Glutamatergic neuron (in vitro differentiated cells): ENCODE measurements around the gene ADAMTS5. TPM values are rescaled to one million over a fixed set of nuclear protein-coding genes. Genes with fewer than 3 reads are reported as not detected.

Experiments used
- DNase-seq: peaks from one replicate; pipeline ENCODE4 v3.0.0; 2022
- H3K27ac Mint-ChIP-seq: one replicate; pipeline ENCODE4 v1.8.0; 2020; ENCODE audit warnings: mild to moderate bottlenecking, mixed read lengths, inconsistent platforms; ENCODE audit not compliant: unreplicated experiment
- H3K27me3 Mint-ChIP-seq: one replicate; pipeline ENCODE4 v1.8.0; 2020; ENCODE audit warnings: mild to moderate bottlenecking, moderate library complexity, mixed read lengths, inconsistent platforms; ENCODE audit not compliant: unreplicated experiment
- H3K36me3 Mint-ChIP-seq: one replicate; pipeline ENCODE4 v1.8.0; 2020; ENCODE audit warnings: mild to moderate bottlenecking, mixed read lengths, inconsistent platforms; ENCODE audit not compliant: unreplicated experiment
- H3K4me1 Mint-ChIP-seq: one replicate; pipeline ENCODE4 v1.8.0; 2020; ENCODE audit warnings: mild to moderate bottlenecking, low read depth, mixed read lengths, inconsistent platforms; ENCODE audit not compliant: unreplicated experiment
- H3K4me3 Mint-ChIP-seq: one replicate; pipeline ENCODE4 v1.8.0; 2020; ENCODE audit warnings: mild to moderate bottlenecking, mixed read lengths, inconsistent platforms; ENCODE audit not compliant: unreplicated experiment
- H3K9me3 Mint-ChIP-seq: one replicate; pipeline ENCODE4 v1.8.0; 2020; ENCODE audit warnings: mild to moderate bottlenecking, moderate library complexity, mixed read lengths, inconsistent platforms; ENCODE audit not compliant: unreplicated experiment
- CTCF ChIP-seq: fragments of 200-600 bp; sonication (generic); IDR thresholded peaks from one replicate; pipeline ENCODE4 v1.5.0; 2021; ENCODE audit not compliant: partially characterized antibody, unreplicated experiment
- total RNA-seq: library from RNA; stranded (reverse); fragmentation: NEBNext Ultra II Directional; extraction: Animal tissue kit (Norgen Biotek cat#: 25700); gene quantifications from one replicate; pipeline ENCODE4 v1.2.1, GENCODE V29; 2021; ENCODE audit not compliant: unreplicated experiment

Gene ADAMTS5
- total RNA-seq, 1 donor from 2014 or later: 22.5 TPM

GRCh38 chr21:26939601-26940111 lies 27.2 kb downstream of the ADAMTS5 start:
- Mint-ChIP-seq H3K4me1 (peaks cover 40% of the 10 kb centered on the region), H3K27me3 (peaks cover 6% of the 10 kb centered on the region), H3K9me3 (peaks cover 9% of the 10 kb centered on the region), H3K27ac (peak overlapping the region; percentile 57), H3K36me3 (no peaks in the 10 kb centered on the region), H3K4me3 (no peak overlapping the region)
- peak; percentile 35 for DNase-seq
- no peak for TF ChIP-seq CTCF

- peaks cover 49% of the 10 kb centered on the region for H3K4me1 Mint-ChIP-seq
- peaks cover 12% of the 10 kb centered on the region for H3K9me3 Mint-ChIP-seq
- H3K4me3 Mint-ChIP-seq: peak overlapping the region; percentile 44
- peaks cover 13% of the 10 kb centered on the region for H3K27me3 Mint-ChIP-seq
- DNase-seq: no peak
- no peak for TF ChIP-seq CTCF
- peaks cover 11% of the 10 kb centered on the region for H3K36me3 Mint-ChIP-seq
- H3K27ac Mint-ChIP-seq: peak overlapping the region; percentile 97
Observed at GRCh38 chr21:26936641-26937040, 30.2 kb downstream of the ADAMTS5 start.

- TF ChIP-seq CTCF: no peak
- DNase-seq: no peak
- H3K9me3 Mint-ChIP-seq: peaks cover 12% of the 10 kb centered on the region
- peak overlapping the region; percentile 44 for H3K4me3 Mint-ChIP-seq
- peak overlapping the region; percentile 97 for H3K27ac Mint-ChIP-seq
- peaks cover 13% of the 10 kb centered on the region for H3K27me3 Mint-ChIP-seq
- H3K4me1 Mint-ChIP-seq: peaks cover 49% of the 10 kb centered on the region
- peaks cover 11% of the 10 kb centered on the region for H3K36me3 Mint-ChIP-seq
Observed at GRCh38 chr21:26935977-26936376, 30.9 kb downstream of the ADAMTS5 start.

- Mint-ChIP-seq H3K27ac (peak overlapping the region; percentile 97), H3K4me1 (peaks cover 42% of the 10 kb centered on the region), H3K4me3 (no peak overlapping the region), H3K36me3 (peaks cover 11% of the 10 kb centered on the region), H3K9me3 (peaks cover 12% of the 10 kb centered on the region), H3K27me3 (peaks cover 13% of the 10 kb centered on the region)
- no peak for TF ChIP-seq CTCF
- peak; percentile 67 for DNase-seq
Observed at GRCh38 chr21:26934383-26934782, 32.5 kb downstream of the ADAMTS5 start.

GRCh38 chr21:26933448-26933847 lies 33.4 kb downstream of the ADAMTS5 start:
- H3K4me3 Mint-ChIP-seq: no peak overlapping the region
- peaks cover 12% of the 10 kb centered on the region for H3K9me3 Mint-ChIP-seq
- peaks cover 13% of the 10 kb centered on the region for H3K27me3 Mint-ChIP-seq
- peaks cover 36% of the 10 kb centered on the region for H3K4me1 Mint-ChIP-seq
- TF ChIP-seq CTCF: no peak
- H3K27ac Mint-ChIP-seq: peak overlapping the region; percentile 89
- DNase-seq: no peak
- peaks cover 11% of the 10 kb centered on the region for H3K36me3 Mint-ChIP-seq
